GM21390 (cell line): ENCODE data around the gene DET1.
A peak's percentile ranks its signal among the peaks of the same experiment; 100 is the strongest.

Experiments
- ATAC-seq: cut with Tn5 transposase; IDR thresholded peaks from one replicate; pipeline ENCODE4 v1.9.1; 2021; ENCODE audit not compliant: unreplicated experiment

The DET1 gene

DNA sequence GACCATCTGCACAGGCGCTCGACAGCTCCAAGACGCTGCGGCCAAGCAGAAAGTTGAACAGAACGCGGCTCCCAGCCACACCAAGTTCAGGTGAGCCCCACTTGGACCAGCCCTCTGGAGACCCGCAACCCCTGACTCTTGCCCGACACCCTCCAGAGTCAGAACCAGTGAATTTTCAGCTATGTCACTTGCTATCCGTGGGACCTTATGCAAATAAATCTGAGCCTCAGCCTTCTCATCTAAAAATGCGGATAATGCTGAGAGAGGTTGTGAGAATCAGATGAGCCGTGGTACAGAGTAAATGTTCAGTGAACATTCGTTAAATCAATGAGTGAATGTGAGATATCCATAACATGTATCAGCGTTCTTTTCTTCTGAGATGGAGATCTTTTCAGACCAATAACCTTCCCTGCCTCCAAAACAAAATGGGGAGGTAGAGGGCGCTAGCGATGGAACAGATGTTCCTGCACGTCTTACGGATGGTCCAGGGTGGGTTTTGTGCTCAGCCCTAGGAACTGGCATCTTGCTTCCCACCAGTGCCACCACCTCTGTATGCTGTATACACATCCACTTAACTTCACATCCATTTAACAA, 78.4 kb downstream of the DET1 start:
- peak; percentile 8 for ATAC-seq

DNA sequence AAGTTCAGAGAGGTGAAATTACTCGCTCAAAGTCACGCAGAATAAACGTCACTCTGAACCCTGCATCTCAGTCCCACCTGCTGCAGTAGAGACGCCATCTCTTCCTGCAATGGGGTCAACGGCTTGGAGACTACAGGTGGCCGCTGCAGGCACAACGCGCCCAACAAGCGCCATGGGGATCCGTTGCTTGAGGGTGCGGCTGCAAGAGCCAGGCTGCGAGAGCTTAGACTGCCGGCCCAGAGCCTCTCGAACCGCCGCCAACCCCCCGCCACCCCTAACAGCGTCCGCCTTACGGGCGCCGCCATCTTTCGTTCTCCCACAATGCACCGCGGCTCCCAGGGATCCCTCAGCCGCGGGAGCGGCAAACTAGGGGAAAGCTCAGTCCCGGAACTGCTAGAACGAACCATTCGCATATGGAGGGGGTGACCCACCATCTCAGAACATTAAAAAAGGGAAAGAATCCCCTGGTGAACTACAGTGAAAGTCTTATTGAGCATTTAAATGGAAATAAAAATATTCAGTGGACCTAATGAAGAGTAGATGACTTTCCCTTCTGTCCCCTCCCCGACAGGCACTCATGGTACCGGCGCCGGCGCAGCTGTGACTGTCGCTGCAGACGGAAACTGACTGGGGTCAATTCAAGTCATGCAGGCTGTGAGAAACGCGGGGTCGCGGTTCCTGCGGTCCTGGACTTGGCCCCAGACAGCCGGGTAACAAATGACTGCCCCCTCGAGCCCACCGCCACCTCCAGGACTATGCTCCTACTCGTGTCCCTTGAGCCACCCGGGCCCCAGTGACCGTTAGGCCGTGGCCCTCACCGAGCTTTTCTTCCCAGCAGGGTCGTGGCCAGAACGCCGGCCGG, 79.2 kb downstream of the DET1 start, which contains the start of the genes MRPL46 and MRPS11:
MRPL46 (minus strand) TSS at position 316 of the 862 bp plus-strand sequence; CDS start at position 305, 11 bp downstream.
MRPS11 (plus strand) TSS at position 636 of the 862 bp plus-strand sequence; CDS start at position 646, 10 bp downstream.
- peak; percentile 91 for ATAC-seq

DNA sequence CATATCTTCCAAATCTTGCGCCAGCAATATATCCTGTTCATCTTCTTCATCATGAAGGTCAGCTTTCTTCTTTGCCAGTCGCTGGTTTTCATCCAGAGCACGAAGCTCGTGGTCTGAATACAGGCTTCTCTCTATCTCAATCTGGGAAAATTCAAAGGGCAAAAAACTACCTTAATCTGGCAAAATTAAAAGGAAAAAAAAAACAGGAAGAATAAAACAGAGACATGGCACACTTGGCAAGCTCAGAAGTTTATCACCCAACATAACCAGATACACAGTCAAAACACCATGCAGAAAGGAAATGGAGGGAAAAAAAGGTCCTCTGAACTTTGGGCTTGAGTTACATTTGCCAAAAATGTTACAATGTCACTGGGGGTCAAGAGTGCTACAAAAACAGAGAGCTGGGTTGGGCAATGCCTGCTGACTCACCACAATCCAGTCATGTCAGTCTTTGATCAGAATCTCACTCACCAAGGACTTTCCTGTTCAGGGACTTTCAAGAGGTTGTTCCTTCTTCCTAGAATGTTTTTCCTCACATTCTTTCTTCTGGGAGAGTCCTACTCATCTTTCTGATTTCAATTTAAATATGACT, 80.8 kb downstream of the DET1 start:
- ATAC-seq: no peak

DNA sequence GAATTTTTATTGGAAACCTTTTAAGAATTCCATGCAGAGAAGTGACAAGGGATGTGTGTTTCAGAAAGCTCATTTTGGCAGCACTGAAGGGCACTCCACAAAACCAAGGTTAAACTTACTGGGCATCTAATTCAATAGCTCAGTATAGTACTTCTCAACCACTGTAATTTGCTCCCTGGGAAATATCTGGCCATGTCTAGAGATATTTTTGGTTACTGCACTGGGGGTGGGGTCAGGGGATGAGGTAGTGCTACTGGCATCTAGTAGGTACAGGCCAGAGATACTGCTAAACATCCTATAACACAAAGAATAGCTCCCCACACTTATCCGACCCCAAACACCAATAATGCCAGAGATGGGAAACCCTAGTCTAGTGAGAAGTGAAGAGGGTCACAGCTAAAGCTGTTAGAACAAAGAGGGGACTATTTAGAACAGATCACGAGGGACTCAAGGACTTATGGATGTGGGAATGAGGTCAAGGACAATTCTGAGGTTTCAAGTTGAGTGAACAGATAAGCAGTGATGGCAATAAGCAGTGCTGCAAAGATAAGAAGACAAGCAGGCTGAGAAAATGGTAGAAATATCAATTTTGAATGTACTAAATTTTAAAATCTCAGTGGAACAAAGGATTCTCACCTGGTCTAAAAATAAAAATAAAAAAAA, 82.5 kb downstream of the DET1 start:
- ATAC-seq: no peak
